GM19239 (cell line): Measurements from ENCODE around the gene DOCK7.
A peak's percentile ranks its signal among the peaks of the same experiment; 100 is the strongest.

ENCODE experiments used
- DNase-seq: peaks from one replicate; pipeline ENCODE4 v3.0.0; 2011; ENCODE audit warnings: low spot score; ENCODE audit not compliant: insufficient read length
- FAIRE-seq: peaks from 2 replicates; lab custom pipeline; 2011; peaks lifted over from hg19 to GRCh38; lab: Jason Lieb, UNC

DOCK7 gene

GRCh38 chr1:62467092-62467491, 221.1 kb downstream of the DOCK7 start:
- FAIRE-seq, result no peak

GRCh38 chr1:62462370-62462769, 225.8 kb downstream of the DOCK7 start:
- no peak for DNase-seq
- FAIRE-seq, result no peak

More at GRCh38 chr1:62467092-62467491, 221.1 kb downstream of the DOCK7 start:
- DNase-seq, result no peak

GRCh38 chr1:62457955-62458354, 230.2 kb downstream of the DOCK7 start:
- FAIRE-seq, result no peak
- no peak for DNase-seq

GRCh38 chr1:62452951-62453350, 235.2 kb downstream of the DOCK7 start:
- DNase-seq (no peak), FAIRE-seq (no peak)

GRCh38 chr1:62450301-62450700, 237.9 kb downstream of the DOCK7 start:
- no peak for DNase-seq
- FAIRE-seq, result no peak

GRCh38 chr1:62448221-62448933, 239.8 kb downstream of the DOCK7 start:
- FAIRE-seq, result no peak

GRCh38 chr1:62444701-62445100, 243.5 kb downstream of the DOCK7 start:
- FAIRE-seq, result no peak
- DNase-seq, result no peak

More at GRCh38 chr1:62448221-62448933, 239.8 kb downstream of the DOCK7 start:
- no peak for DNase-seq

- DNase-seq (peak; percentile 14), FAIRE-seq (peak; percentile 79)
Measured at GRCh38 chr1:62439652-62440371, 248.4 kb downstream of the DOCK7 start.

- FAIRE-seq, result no peak
- no peak for DNase-seq
Measured at GRCh38 chr1:62438163-62438562, 250.0 kb downstream of the DOCK7 start.

GRCh38 chr1:62437273-62437940, 250.8 kb downstream of the DOCK7 start:
- FAIRE-seq (no peak), DNase-seq (no peak)

- FAIRE-seq (peak; percentile 96), DNase-seq (peak; percentile 55)
Measured at GRCh38 chr1:62436466-62437272, 251.5 kb downstream of the DOCK7 start, which contains the start of gene USP1. Gene USP1, plus strand, starts transcription at chr1:62437049. Its CDS starts 2,819 bp downstream, at chr1:62439868.

GRCh38 chr1:62436039-62436465, 252.1 kb downstream of the DOCK7 start:
- FAIRE-seq (no peak), DNase-seq (peak; percentile 56)

GRCh38 chr1:62435231-62436038, 252.8 kb downstream of the DOCK7 start:
- no peak for DNase-seq
- peak; percentile 72 for FAIRE-seq

GRCh38 chr1:62434618-62435001, 253.6 kb downstream of the DOCK7 start:
- DNase-seq, result no peak
- no peak for FAIRE-seq

GRCh38 chr1:62433861-62434617, 254.1 kb downstream of the DOCK7 start:
- no peak for FAIRE-seq

GRCh38 chr1:62429581-62429980, 258.6 kb downstream of the DOCK7 start:
- DNase-seq (no peak), FAIRE-seq (no peak)

More at GRCh38 chr1:62433861-62434617, 254.1 kb downstream of the DOCK7 start:
- no peak for DNase-seq

- FAIRE-seq (no peak), DNase-seq (no peak)
Measured at GRCh38 chr1:62428351-62428750, 259.8 kb downstream of the DOCK7 start.

- DNase-seq (no peak), FAIRE-seq (no peak)
Measured at GRCh38 chr1:62426794-62427193, 261.4 kb downstream of the DOCK7 start.

- DNase-seq (no peak), FAIRE-seq (peak; percentile 64)
Measured at GRCh38 chr1:62426237-62426636, 261.9 kb downstream of the DOCK7 start.
